NCI-H345 (cell line): Measurements from ENCODE around the gene TSN.
"Not testable (repeated sequence)": the region's sequence is repeated elsewhere in the genome, so short reads cannot be mapped to it uniquely, and the experiment has no call there.

ENCODE experiments used
- DNase-seq: peaks from one replicate; lab custom pipeline; 2025; lab: John Stamatoyannopoulos, UW

The TSN gene

DNA sequence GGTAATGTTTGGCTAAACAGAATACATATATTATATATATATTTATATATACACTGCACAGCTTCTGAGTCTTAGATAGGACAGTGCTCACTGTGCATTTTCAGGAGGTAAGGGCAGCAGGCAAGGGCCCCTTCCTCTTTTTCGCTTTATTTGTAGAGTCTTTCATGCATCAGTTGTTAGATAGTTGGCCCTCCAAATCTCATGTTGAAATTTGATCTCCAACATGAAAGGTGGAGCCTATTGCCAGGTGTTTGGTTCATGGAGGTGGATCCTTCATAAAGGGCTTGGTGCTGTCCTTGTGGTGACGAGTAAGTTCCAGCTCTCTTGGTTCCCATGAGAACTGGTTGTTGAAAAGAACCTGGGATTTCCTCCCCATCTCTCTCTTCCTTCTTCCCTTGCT, 48.1 kb downstream of the TSN start:
- peak; percentile 90 for DNase-seq

DNA sequence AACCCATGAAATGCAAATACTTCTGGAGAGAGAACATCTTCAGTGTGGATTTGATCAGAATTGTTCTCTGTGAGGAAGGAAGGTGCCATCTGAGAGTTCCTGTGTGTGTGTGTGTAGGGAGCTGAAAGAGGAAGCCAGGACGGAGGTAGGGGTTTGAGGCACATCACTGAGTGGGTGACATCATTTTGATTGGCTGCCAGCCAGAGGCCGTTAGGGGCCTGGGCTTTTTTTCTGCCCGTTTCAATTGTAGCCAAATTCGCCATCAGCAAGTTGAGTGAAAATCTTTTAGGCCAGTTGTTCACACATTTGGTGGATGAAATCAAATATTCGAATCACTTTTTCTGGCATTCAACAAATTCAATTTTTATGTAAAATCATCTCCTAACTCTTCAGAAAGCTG, 48.9 kb downstream of the TSN start:
- DNase-seq, result peak; percentile 94

DNA sequence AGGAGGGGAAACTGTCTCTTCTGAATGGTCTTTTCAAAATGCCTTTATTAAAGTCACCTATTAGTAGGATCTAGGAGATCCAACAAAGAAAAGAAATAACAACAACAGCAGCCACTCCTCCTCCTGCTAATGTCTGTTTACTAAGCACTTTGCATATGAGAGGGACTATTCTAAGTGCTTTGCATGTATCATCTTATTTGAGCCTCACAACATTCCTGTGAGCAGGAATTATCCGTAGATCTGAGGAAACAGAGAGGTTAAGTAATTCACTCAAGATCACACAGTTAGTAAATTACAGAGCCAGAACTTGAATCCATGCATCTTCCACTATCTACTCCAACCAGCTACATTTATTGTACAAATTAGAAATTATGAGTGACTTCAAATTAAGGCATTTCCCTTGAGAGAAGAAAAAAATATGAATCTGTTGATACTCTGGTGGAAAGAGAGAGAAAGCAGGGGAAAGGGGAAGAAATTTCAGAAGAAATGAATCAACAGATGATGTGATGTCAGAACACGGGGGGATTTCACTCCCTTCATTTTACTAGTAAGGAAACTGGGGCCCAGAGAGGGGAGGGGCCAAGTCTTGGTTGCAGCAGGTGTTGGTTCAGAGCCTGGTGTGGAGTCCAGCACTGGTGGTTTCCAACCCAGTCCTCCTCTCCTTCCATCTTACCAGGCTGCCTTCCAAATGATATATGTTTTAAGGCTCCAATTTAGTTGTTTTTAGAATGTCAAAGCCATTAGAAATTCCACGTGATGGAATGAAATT, 49.7 kb downstream of the TSN start:
- peak; percentile 34 for DNase-seq

DNA sequence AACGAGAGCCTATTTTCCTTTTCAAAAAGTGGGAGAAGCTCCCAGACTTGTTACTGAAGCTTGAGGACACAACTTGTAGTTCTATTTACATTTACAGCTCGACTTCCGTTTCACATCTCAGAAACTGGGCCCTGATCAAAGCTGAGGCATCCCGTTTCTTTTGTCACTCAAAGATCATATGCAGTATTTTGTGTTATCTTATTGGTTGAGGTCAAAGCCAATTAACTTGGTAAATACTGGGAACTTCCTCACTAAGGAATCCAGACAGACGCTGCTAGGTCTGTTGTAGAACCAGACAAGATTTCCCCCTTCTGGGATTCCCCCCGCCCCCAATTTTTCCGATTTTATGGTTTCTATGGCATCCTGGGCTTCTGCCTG, 50.3 kb downstream of the TSN start:
- DNase-seq, result no peak

DNA sequence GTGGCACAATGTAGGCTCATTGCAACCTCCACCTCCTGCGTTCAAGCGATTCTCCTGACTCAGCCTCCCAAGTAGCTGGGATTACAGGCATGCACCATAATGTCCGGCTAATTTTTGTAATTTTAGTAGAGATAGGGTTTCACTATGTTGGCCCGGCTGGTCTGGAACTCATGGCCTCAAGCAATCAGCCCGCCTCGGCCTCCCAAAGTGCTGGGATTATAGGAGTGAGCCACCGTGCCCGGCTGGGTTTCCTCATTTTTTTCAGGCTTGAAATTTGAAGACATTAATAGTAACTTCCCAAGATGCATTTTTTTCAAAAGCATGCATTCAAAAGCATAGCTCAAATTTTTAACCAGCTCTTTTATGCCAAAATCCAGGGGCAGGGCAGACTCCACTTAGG, 52.3 kb downstream of the TSN start:
- not testable (repeated sequence) for DNase-seq

DNA sequence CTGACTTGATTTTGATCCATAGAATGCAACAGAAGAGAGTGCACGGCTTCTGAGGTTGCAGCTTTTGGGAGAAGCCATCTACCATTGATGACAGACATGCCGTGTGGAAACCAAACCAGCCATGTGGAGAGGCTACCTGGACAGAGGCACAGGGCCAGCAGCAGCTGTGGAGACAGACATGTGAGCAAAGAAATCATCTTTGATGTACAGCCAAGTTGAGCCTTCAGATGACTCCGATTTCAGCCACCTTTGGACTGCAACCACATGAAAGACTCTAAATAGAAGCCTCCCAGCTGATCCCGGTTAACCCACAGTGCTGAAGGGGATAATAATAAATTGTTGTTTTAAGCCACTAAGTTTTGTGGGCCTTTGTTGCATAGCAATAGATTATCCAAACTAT, 54.2 kb downstream of the TSN start:
- no peak for DNase-seq

DNA sequence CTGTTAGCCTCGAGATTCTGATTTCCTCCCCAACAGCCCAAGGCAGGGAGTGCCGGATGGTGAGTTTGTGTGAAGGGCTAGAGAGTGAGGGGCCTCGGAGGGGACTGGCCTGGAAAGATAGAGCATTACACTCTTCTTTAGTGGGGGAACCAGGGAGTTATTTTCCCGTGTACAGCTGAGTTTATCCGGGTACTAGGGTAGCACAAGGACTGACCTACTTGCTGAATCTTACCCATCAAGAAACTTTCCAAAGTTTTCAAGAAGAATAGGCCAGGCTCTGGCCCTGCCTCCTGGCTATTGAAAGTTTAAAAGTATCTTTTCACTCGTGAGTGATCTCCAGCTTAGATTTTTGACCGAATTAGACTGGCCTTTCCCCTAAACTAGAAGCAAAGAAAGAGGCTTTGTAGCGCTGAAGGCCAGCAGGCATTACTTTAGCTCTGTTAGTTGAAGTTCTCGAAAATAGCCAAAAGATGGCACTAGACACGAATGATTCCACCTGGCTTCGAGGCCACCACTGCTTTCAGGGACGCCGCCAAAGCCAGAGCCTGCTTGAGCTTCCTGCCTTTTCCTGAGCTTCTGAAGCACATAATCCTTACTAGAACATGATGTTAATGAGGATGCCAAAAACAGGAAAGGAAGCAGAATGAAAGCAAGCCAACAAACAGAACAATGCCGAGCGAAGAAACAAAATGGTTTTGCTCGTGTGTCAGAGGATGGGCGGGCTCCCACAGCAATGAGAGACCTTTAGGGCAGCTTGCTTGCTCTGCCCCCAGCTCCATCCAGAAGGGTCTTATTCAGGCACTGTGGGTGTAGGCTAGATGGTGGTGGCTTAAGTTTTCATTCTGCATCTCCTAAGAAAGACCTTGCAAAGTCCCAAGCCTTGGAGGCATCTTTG, 55.8 kb downstream of the TSN start:
- DNase-seq, result peak; percentile 81

DNA sequence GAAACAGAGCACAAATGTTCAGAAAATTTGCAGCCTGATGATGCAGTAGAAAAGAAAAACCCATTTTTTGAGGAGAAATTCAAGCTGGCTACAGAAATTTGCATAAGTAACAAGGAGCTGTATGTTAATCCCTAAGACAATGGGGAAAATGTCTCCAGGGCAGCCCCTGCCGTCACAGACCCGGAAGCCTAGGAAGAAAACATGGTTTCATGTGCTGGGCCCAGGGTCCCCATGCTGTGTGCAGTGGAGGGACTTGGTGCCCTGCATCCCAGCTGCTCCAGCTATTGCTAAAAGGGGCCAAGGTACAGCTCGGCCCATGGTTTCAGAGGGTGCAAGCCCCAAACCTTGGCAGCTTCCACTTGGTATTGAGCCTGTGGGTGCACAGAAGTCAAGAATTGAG, 57.6 kb downstream of the TSN start:
- DNase-seq, result not testable (repeated sequence)

DNA sequence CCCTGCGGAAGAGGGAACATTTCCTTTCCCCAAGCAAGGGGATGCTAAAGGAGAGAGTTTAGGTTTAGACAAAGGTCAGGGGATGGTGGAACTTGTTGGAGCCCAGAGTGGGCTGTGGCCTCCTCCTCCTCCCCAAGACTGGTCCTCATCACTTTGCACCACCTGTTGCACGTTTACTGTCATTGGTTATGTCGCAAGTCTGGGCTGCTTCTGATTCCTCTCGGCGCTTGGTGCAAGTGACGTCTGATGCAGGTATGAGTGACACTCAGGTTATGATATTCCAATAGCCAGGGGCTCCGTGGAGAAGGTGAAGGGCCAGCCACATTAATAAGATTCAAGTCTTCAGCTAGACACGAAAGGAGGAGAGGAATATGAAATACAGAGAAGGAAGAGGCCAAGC, 59.8 kb downstream of the TSN start:
- no peak for DNase-seq

DNA sequence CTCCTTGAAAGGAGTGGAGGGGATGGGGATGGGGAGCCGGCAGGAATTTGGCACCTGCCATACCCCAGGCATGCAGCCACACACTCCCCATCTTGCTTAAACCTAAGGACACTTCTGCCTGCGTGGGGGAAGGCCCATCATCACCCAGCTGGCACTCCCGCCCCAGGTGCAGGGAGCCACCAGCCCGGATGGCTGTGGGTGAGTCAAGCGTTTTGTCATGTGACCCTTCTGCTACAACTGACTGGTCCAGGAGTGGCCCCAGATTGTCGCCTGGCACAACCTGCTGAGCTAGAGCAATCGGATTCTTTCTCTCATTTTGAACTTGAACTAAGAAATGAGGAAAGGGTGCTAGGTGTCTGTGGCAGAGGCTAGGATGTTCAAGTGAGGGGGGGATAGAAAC, 61.3 kb downstream of the TSN start:
- no peak for DNase-seq

DNA sequence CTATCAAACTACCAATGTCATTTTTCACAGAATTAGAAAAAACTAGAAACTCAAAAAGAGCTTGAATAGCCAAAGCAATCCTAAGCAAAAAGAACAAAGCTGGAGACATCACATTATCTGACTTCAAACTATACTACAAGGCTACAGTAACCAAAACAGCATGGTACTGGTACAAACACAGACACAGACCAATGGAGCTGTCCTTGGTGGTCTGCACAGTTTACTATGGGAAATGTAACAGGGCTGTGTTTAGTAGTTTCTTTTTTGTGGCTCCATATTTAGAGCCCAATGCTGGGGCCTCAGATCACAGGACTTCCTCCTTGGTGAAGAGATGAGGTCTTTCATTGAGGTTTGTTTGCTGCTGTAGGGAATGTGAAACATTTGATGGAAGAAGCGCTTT, 61.9 kb downstream of the TSN start:
- DNase-seq, result not testable (repeated sequence)
